ENCODE data around the gene CCL17. TPM values are rescaled to one million over a fixed set of nuclear protein-coding genes. Genes with fewer than 3 reads are reported as not detected.

Gene CCL17
- total and polyA plus RNA-seq, 10 of the 15 experiments (the other 5 are each of a cell fraction or from before 2014, with no cell fraction given) = 1.2 to 84.9 (median 34.2) TPM

DNA sequence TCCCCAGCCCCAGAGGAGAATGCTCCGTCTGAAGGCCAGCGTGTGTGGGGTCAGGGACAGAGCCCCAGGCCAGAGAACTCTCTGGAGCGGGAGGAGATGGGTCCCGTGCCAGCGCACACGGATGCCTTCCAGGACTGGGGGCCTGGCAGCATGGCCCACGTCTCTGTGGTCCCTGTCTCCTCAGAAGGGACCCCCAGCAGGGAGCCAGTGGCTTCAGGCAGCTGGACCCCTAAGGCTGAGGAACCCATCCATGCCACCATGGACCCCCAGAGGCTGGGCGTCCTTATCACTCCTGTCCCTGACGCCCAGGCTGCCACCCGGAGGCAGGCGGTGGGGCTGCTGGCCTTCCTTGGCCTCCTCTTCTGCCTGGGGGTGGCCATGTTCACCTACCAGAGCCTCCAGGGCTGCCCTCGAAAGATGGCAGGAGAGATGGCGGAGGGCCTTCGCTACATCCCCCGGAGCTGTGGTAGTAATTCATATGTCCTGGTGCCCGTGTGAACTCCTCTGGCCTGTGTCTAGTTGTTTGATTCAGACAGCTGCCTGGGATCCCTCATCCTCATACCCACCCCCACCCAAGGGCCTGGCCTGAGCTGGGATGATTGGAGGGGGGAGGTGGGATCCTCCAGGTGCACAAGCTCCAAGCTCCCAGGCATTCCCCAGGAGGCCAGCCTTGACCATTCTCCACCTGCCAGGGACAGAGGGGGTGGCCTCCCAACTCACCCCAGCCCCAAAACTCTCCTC, 21.9 kb upstream of the CCL17 start:
- RAD21 ChIA-PET (ENCODE audit: unreplicated experiment) = interaction anchor here (2.4 kb wide), 1 partner anchor 31 kb away, joined by 15 read pairs; no protein-coding TSS in a partner anchor
- SMC1A ChIA-PET (ENCODE audit: uncharacterized antibody, unreplicated experiment) = no interaction called here
- H2AFZ ChIP-seq (ENCODE audit: control insufficient read depth, low read depth, low read length) = no peak overlapping the region
- 88% methylated on average over 16 of the region's 16 CpGs for WGBS (ENCODE audit: insufficient coverage, insufficient replicate concordance, low lambda C conversion rate, missing lambda C conversion rate)
- no TSS peak for BruUV-seq (replicated peaks)
- no peak overlapping the region for H3K27ac ChIP-seq (ENCODE audit: control insufficient read depth, insufficient read depth)
- H3K36me3 ChIP-seq (ENCODE audit: control insufficient read depth in 2 of 2, insufficient read depth in 2 of 2, low read length in 1 of 2) = no peaks in the 10 kb centered on the region
- 0 out of 6 replicates have a peak, but pooled peaks of 1 of the 3 experiments have one; percentile 5 for TF ChIP-seq CTCF (IDR thresholded peaks at IDR 0.05 in 2 of 3, conservative IDR thresholded peaks at IDR 0.05 in 1 of 3; ENCODE audit: control insufficient read depth in 2 of 3, extremely low read depth in 1 of 3, insufficient read depth in 1 of 3, low read depth in 3 of 3, low read length in 3 of 3)
- 0 out of 2 replicates have a peak, but pooled peaks have one; percentile 7 for TF ChIP-seq RAD21 (IDR thresholded peaks at IDR 0.05; ENCODE audit: insufficient read depth, low read depth, low read length)
- no peak for TF ChIP-seq KAT2A (conservative IDR thresholded peaks at IDR 0.05; ENCODE audit: control insufficient read depth, low read depth, low read length)
- TF ChIP-seq RBBP5 (conservative IDR thresholded peaks at IDR 0.05) = no peak
- H3K4me3 ChIP-seq = no peak overlapping the region
- H3K9ac ChIP-seq (ENCODE audit: control insufficient read depth, insufficient read depth, low read length) = no peak overlapping the region
- POLR2A ChIA-PET = no interaction called here
- intact Hi-C loops (cut with micrococcal nuclease; ENCODE audit: unreplicated experiment) (no loop called here), in situ Hi-C loops (cut with MboI) (no loop called here)
- CTCF ChIA-PET = no interaction called here
- H3K4me2 ChIP-seq (ENCODE audit: control insufficient read depth, insufficient read depth) = no peak overlapping the region
- FAIRE-seq (no peak), ATAC-seq (no peak), DNase-seq (ENCODE audit: low read depth, low spot score) (no peak)
- H3K27me3 ChIP-seq (replicated peaks in 1 of 2; ENCODE audit: control insufficient read depth in 2 of 2, insufficient read depth in 2 of 2, low read length in 1 of 2) = no peaks in the 10 kb centered on the region
- no peaks in the 10 kb centered on the region for H4K20me1 ChIP-seq (ENCODE audit: control insufficient read depth, insufficient read depth)
- no peaks in the 10 kb centered on the region for H3K9me3 ChIP-seq (replicated peaks; ENCODE audit: control insufficient read depth, insufficient read depth, low read length)
- H3K79me2 ChIP-seq (ENCODE audit: control insufficient read depth, insufficient read depth, low read length) = no peaks in the 10 kb centered on the region
- peaks cover 61% of the 10 kb centered on the region for H3K4me1 ChIP-seq (ENCODE audit: control insufficient read depth, insufficient read depth, low read length)
